Measurements from ENCODE around the gene DCP1A. TPM values are rescaled to one million over a fixed set of nuclear protein-coding genes. Genes with fewer than 3 reads are reported as not detected.
A peak's percentile ranks its signal among the peaks of the same experiment; 100 is the strongest.

Gene DCP1A
- total RNA-seq, 1 donor from 2014 or later = 32.9 TPM

- Histone ChIP-seq H3K27ac (peak overlapping the region; percentile 94), H3K9me3 (no peaks in the 10 kb centered on the region), H3K4me1 (peaks cover 38% of the 10 kb centered on the region), H3K4me3 (peak overlapping the region; percentile 99), H3K27me3 (no peaks in the 10 kb centered on the region), H3K36me3 (peaks cover 0 to 14% of the 10 kb centered on the region in 2 donors)
- no peak for TF ChIP-seq POLR2A (IDR thresholded peaks at IDR 0.05)
- no peak for TF ChIP-seq CTCF (IDR thresholded peaks at IDR 0.05)
- no peak for TF ChIP-seq POLR2AphosphoS5 (IDR thresholded peaks at IDR 0.05; ENCODE audit: insufficient read depth in 1 of 2, low read depth in 1 of 2)
- DNase-seq (ENCODE audit: extremely low spot score in 2 of 2) = no peak
- intact Hi-C loops (cut with DNase I) = no loop called here
These were observed 452 bp downstream of the DCP1A start for GRCh38 chr3:53346922-53347260.

GRCh38 chr3:53346514-53346913 is 829 bp downstream of the DCP1A start:
- Histone ChIP-seq H3K4me3 (peak overlapping the region; percentile 99), H3K27ac (peak overlapping the region; percentile 94), H3K9me3 (no peaks in the 10 kb centered on the region), H3K27me3 (no peaks in the 10 kb centered on the region), H3K36me3 (peaks cover 0 to 18% of the 10 kb centered on the region in 2 donors), H3K4me1 (peaks cover 38% of the 10 kb centered on the region)
- DNase-seq (ENCODE audit: extremely low spot score in 2 of 2) = no peak
- no peak for TF ChIP-seq POLR2A (IDR thresholded peaks at IDR 0.05)
- TF ChIP-seq POLR2AphosphoS5 (IDR thresholded peaks at IDR 0.05; ENCODE audit: insufficient read depth in 1 of 2, low read depth in 1 of 2) = no peak
- no peak for TF ChIP-seq CTCF (IDR thresholded peaks at IDR 0.05)
- intact Hi-C loops (cut with DNase I) = no loop called here

- peaks cover 37% of the 10 kb centered on the region for H3K4me1 ChIP-seq
- peaks cover 0 to 33% of the 10 kb centered on the region in 2 donors for H3K36me3 ChIP-seq
- no peak for DNase-seq (ENCODE audit: extremely low spot score in 2 of 2)
- no peak for TF ChIP-seq POLR2A (IDR thresholded peaks at IDR 0.05)
- TF ChIP-seq CTCF (IDR thresholded peaks at IDR 0.05) = no peak
- no peak for TF ChIP-seq POLR2AphosphoS5 (IDR thresholded peaks at IDR 0.05; ENCODE audit: insufficient read depth in 1 of 2, low read depth in 1 of 2)
- no peak overlapping the region for H3K4me3 ChIP-seq
- no peaks in the 10 kb centered on the region for H3K27me3 ChIP-seq
- no peak overlapping the region for H3K27ac ChIP-seq
- no peaks in the 10 kb centered on the region for H3K9me3 ChIP-seq
- intact Hi-C loops (cut with DNase I) = no loop called here
These were observed 5.0 kb downstream of the DCP1A start for GRCh38 chr3:53342353-53342752.

- intact Hi-C loops (cut with DNase I) = no loop called here
- Histone ChIP-seq H3K27me3 (no peaks in the 10 kb centered on the region), H3K36me3 (peaks cover 0 to 54% of the 10 kb centered on the region in 2 donors), H3K4me1 (peaks cover 8% of the 10 kb centered on the region), H3K9me3 (no peaks in the 10 kb centered on the region), H3K27ac (no peak overlapping the region), H3K4me3 (no peak overlapping the region)
- TF ChIP-seq CTCF (IDR thresholded peaks at IDR 0.05) (no peak), POLR2AphosphoS5 (IDR thresholded peaks at IDR 0.05; ENCODE audit: insufficient read depth in 1 of 2, low read depth in 1 of 2) (no peak), POLR2A (IDR thresholded peaks at IDR 0.05) (no peak)
- no peak for DNase-seq (ENCODE audit: extremely low spot score in 2 of 2)
These were observed 10.0 kb downstream of the DCP1A start for GRCh38 chr3:53337167-53337940.

GRCh38 chr3:53334742-53335141 is 12.6 kb downstream of the DCP1A start:
- intact Hi-C loops (cut with DNase I) = no loop called here
- Histone ChIP-seq H3K9me3 (no peaks in the 10 kb centered on the region), H3K27ac (no peak overlapping the region), H3K27me3 (no peaks in the 10 kb centered on the region), H3K4me1 (peaks cover 7% of the 10 kb centered on the region), H3K36me3 (peaks cover 0 to 39% of the 10 kb centered on the region in 2 donors), H3K4me3 (no peak overlapping the region)
- no peak for DNase-seq (ENCODE audit: extremely low spot score in 2 of 2)
- TF ChIP-seq POLR2AphosphoS5 (IDR thresholded peaks at IDR 0.05; ENCODE audit: insufficient read depth in 1 of 2, low read depth in 1 of 2) = no peak
- TF ChIP-seq CTCF (IDR thresholded peaks at IDR 0.05) = no peak
- TF ChIP-seq POLR2A (IDR thresholded peaks at IDR 0.05) = no peak
